GM21723 (cell line): ENCODE results near the gene DDHD1.
"Not testable (repeated sequence)": the region's sequence is repeated elsewhere in the genome, so short reads cannot be mapped to it uniquely, and the experiment has no call there.

Source experiments
- ATAC-seq: cut with Tn5 transposase; IDR thresholded peaks from one replicate; pipeline ENCODE4 v1.9.1; 2021; ENCODE audit warnings: mild to moderate bottlenecking, moderate library complexity; ENCODE audit not compliant: unreplicated experiment

DDHD1 gene

GRCh38 chr14:53152887-53153701, at the start of gene DDHD1:
TSS of gene DDHD1 (minus strand) at chr14:53153323. CDS start at chr14:53153098, 225 bp downstream.
- ATAC-seq = peak; percentile 75

- no peak for ATAC-seq
Observed at GRCh38 chr14:53195949-53196348, 42.8 kb upstream of the DDHD1 start.

GRCh38 chr14:53193193-53193592, 40.1 kb upstream of the DDHD1 start:
- ATAC-seq = no peak

GRCh38 chr14:53192052-53192760, 39.1 kb upstream of the DDHD1 start:
- no peak for ATAC-seq

GRCh38 chr14:53190938-53191337, 37.8 kb upstream of the DDHD1 start:
- no peak for ATAC-seq

- ATAC-seq = no peak
Observed at GRCh38 chr14:53187921-53188463, 34.9 kb upstream of the DDHD1 start.

- ATAC-seq = no peak
Observed at GRCh38 chr14:53186532-53186931, 33.4 kb upstream of the DDHD1 start.

- no peak for ATAC-seq
Observed at GRCh38 chr14:53183611-53184010, 30.5 kb upstream of the DDHD1 start.

- no peak for ATAC-seq
Observed at GRCh38 chr14:53183056-53183455, 29.9 kb upstream of the DDHD1 start.

- ATAC-seq = not testable (repeated sequence)
Observed at GRCh38 chr14:53181463-53182081, 28.4 kb upstream of the DDHD1 start.

GRCh38 chr14:53180272-53181221, 27.4 kb upstream of the DDHD1 start:
- ATAC-seq = peak; percentile 57

- ATAC-seq = not testable (repeated sequence)
Observed at GRCh38 chr14:53179486-53180005, 26.4 kb upstream of the DDHD1 start.

GRCh38 chr14:53175375-53175774, 22.3 kb upstream of the DDHD1 start:
- ATAC-seq = no peak

GRCh38 chr14:53174918-53175317, 21.8 kb upstream of the DDHD1 start:
- no peak for ATAC-seq

GRCh38 chr14:53168786-53169185, 15.7 kb upstream of the DDHD1 start:
- ATAC-seq = no peak

GRCh38 chr14:53167602-53168328, 14.6 kb upstream of the DDHD1 start:
- no peak for ATAC-seq

- ATAC-seq = no peak
Observed at GRCh38 chr14:53161758-53162435, 8.8 kb upstream of the DDHD1 start.

GRCh38 chr14:53156238-53156637, 3.1 kb upstream of the DDHD1 start:
- no peak for ATAC-seq

- no peak for ATAC-seq
Observed at GRCh38 chr14:53153702-53154112, 584 bp upstream of the DDHD1 start.
